Measurements from ENCODE around the gene FHAD1. TPM values are rescaled to one million over a fixed set of nuclear protein-coding genes. Genes with fewer than 3 reads are reported as not detected.

Gene FHAD1
- polyA plus RNA-seq, 1 of the 3 experiments (the other 2 are of a cell fraction), result 0.48 TPM

- no peaks in the 10 kb centered on the region for H3K36me3 ChIP-seq (replicated peaks in 1 of 2; ENCODE audit: control insufficient read depth in 1 of 2, insufficient read depth in 2 of 2, low read length in 1 of 2)
- H3K4me1 ChIP-seq (ENCODE audit: control insufficient read depth in 1 of 2, insufficient read depth in 2 of 2, low read depth in 1 of 2, low read length in 1 of 2), result peaks cover 0 to 7% of the 10 kb centered on the region in 2 experiments; a peak in 1 of 4 replicates
- no peak overlapping the region for H3K27ac ChIP-seq (ENCODE audit: low read depth in 2 of 2, low read length in 1 of 2)
- CTCF ChIA-PET, result interaction anchor here (1.7 kb wide), 1 partner anchor 10 kb away, joined by 5 read pairs; no protein-coding TSS in a partner anchor
- no peak overlapping the region for H3K9ac ChIP-seq
- WGBS (ENCODE audit: low lambda C conversion rate), result 93% methylated on average over 3 of the region's 3 CpGs
- H3K4me2 ChIP-seq, result no peak overlapping the region
- no peaks in the 10 kb centered on the region for H3F3A ChIP-seq (replicated peaks; ENCODE audit: insufficient read depth)
- no peaks in the 10 kb centered on the region for H4K20me1 ChIP-seq (ENCODE audit: insufficient read depth)
- no peak overlapping the region for H3K4me3 ChIP-seq (ENCODE audit: low read depth in 2 of 2, low read length in 1 of 2)
- POLR2A ChIA-PET, result no interaction called here
- DNase-seq, result no peak
- H2AFZ ChIP-seq (ENCODE audit: low read depth), result no peak overlapping the region
- no peaks in the 10 kb centered on the region for H3K9me2 ChIP-seq
- H3K79me2 ChIP-seq (ENCODE audit: insufficient read depth), result no peaks in the 10 kb centered on the region
- no peaks in the 10 kb centered on the region for H3K27me3 ChIP-seq (ENCODE audit: insufficient read depth)
- H3K9me3 ChIP-seq, result no peaks in the 10 kb centered on the region
- TF ChIP-seq FOXM1 (IDR thresholded peaks at IDR 0.05; ENCODE audit: low read depth) (no peak), YY1 (IDR thresholded peaks at IDR 0.05; ENCODE audit: low read depth) (no peak), REST (IDR thresholded peaks at IDR 0.05; ENCODE audit: low read depth, low read length) (no peak), RCOR1 (IDR thresholded peaks at IDR 0.05; ENCODE audit: low read length) (no peak), FOXJ3 (CRISPR knock-in tag; IDR thresholded peaks at IDR 0.05) (no peak), NFIC (IDR thresholded peaks at IDR 0.05; ENCODE audit: borderline replicate concordance) (no peak), SMC3 (IDR thresholded peaks at IDR 0.05; ENCODE audit: low read depth, low read length) (no peak), TCF12 (IDR thresholded peaks at IDR 0.05) (no peak), MEF2A (IDR thresholded peaks at IDR 0.05; ENCODE audit: borderline replicate concordance, low read depth) (no peak), GATA2 (CRISPR knock-in tag; IDR thresholded peaks at IDR 0.05) (no peak)
- TF ChIP-seq, protein P1, sequence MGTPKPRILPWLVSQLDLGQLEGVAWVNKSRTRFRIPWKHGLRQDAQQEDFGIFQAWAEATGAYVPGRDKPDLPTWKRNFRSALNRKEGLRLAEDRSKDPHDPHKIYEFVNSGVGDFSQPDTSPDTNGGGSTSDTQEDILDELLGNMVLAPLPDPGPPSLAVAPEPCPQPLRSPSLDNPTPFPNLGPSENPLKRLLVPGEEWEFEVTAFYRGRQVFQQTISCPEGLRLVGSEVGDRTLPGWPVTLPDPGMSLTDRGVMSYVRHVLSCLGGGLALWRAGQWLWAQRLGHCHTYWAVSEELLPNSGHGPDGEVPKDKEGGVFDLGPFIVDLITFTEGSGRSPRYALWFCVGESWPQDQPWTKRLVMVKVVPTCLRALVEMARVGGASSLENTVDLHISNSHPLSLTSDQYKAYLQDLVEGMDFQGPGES (IDR thresholded peaks at IDR 0.05; ENCODE audit: low read depth, low read length), result no peak
Observed at GRCh38 chr1:15400627-15401026, 153.6 kb downstream of the FHAD1 start.

- TF ChIP-seq, protein P2, sequence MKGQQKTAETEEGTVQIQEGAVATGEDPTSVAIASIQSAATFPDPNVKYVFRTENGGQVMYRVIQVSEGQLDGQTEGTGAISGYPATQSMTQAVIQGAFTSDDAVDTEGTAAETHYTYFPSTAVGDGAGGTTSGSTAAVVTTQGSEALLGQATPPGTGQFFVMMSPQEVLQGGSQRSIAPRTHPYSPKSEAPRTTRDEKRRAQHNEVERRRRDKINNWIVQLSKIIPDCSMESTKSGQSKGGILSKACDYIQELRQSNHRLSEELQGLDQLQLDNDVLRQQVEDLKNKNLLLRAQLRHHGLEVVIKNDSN (IDR thresholded peaks at IDR 0.05; ENCODE audit: borderline replicate concordance, low read depth), result no peak
- no peak for TF ChIP-seq EZH2phosphoT487 (IDR thresholded peaks at IDR 0.05; ENCODE audit: borderline replicate concordance, low read depth)
- no peak for TF ChIP-seq MXI1 (IDR thresholded peaks at IDR 0.05; ENCODE audit: low read depth, low read length)
- TF ChIP-seq NRF1 (IDR thresholded peaks at IDR 0.05; ENCODE audit: low read depth, low read length), result no peak
- TF ChIP-seq MEF2A (IDR thresholded peaks at IDR 0.05; ENCODE audit: borderline replicate concordance, low read depth), result no peak
- no peak for TF ChIP-seq TCF12 (IDR thresholded peaks at IDR 0.05)
- no peak for TF ChIP-seq SIN3A (IDR thresholded peaks at IDR 0.05; ENCODE audit: borderline replicate concordance, low read depth, low read length)
- no peak for TF ChIP-seq TEAD4 (IDR thresholded peaks at IDR 0.05; ENCODE audit: borderline replicate concordance, insufficient read depth)
- no peak for TF ChIP-seq GABPA (IDR thresholded peaks at IDR 0.05; ENCODE audit: low read depth)
- TF ChIP-seq, protein P1 (IDR thresholded peaks at IDR 0.05; ENCODE audit: low read depth, low read length), result no peak
- Histone ChIP-seq H2AFZ (ENCODE audit: low read depth) (no peak overlapping the region), H3K27ac (ENCODE audit: low read depth in 2 of 2, low read length in 1 of 2) (no peak overlapping the region), H3K27me3 (ENCODE audit: insufficient read depth) (no peaks in the 10 kb centered on the region), H3K36me3 (replicated peaks in 1 of 2; ENCODE audit: control insufficient read depth in 1 of 2, insufficient read depth in 2 of 2, low read length in 1 of 2) (no peaks in the 10 kb centered on the region), H3F3A (replicated peaks; ENCODE audit: insufficient read depth) (no peaks in the 10 kb centered on the region), H3K9ac (no peak overlapping the region), H3K9me2 (no peaks in the 10 kb centered on the region), H3K4me3 (ENCODE audit: low read depth in 2 of 2, low read length in 1 of 2) (no peak overlapping the region), H4K20me1 (ENCODE audit: insufficient read depth) (no peaks in the 10 kb centered on the region), H3K79me2 (ENCODE audit: insufficient read depth) (no peaks in the 10 kb centered on the region), H3K4me1 (ENCODE audit: control insufficient read depth in 1 of 2, insufficient read depth in 2 of 2, low read depth in 1 of 2, low read length in 1 of 2) (peaks cover 0 to 10% of the 10 kb centered on the region in 2 experiments; a peak in 1 of 4 replicates), H3K9me3 (no peaks in the 10 kb centered on the region), H3K4me2 (no peak overlapping the region)
- POLR2A ChIA-PET, result no interaction called here
- CTCF ChIA-PET, result interaction anchor here (0.7 to 1.5 kb wide), 2 partner anchors 11 to 78 kb away, joined by 3 read pairs; no protein-coding TSS in a partner anchor
- DNase-seq, result no peak
- 81% methylated on average over 7 of the region's 7 CpGs for WGBS (ENCODE audit: low lambda C conversion rate)
Observed at GRCh38 chr1:15401391-15402055, 154.5 kb downstream of the FHAD1 start.

Measured in SK-N-SH (cell line).